Keratinocyte (primary cell): ENCODE measurements around the gene UCKL1. TPM values are rescaled to one million over a fixed set of nuclear protein-coding genes. Genes with fewer than 3 reads are reported as not detected.

Source experiments
- DNase-seq: peaks from one replicate; pipeline ENCODE4 v3.0.0-alpha.2; 2011; ENCODE audit warnings: low read depth, missing footprints, low spot score
- FAIRE-seq: peaks from 2 replicates; lab custom pipeline; 2011; peaks lifted over from hg19 to GRCh38; lab: Jason Lieb, UNC
- H2AFZ ChIP-seq: 2 replicates; pipeline ENCODE4 v1.6.0; 2012; ENCODE audit warnings: low read length, control low read depth, inconsistent platforms; ENCODE audit not compliant: control insufficient read depth
- H3K27ac ChIP-seq: 2 replicates; pipeline ENCODE4 v1.5.1; 2011; ENCODE audit warnings: low read length; ENCODE audit not compliant: control insufficient read depth, insufficient read depth
- H3K27me3 ChIP-seq: 3 replicates; pipeline ENCODE4 v1.6.0; 2011; ENCODE audit warnings: low read length; ENCODE audit not compliant: control insufficient read depth, insufficient read depth; ENCODE audit errors: extremely low read depth
- H3K36me3 ChIP-seq, 2 experiments: 2 replicates in 1 of 2; 3 replicates in 1 of 2; pipeline ENCODE4 v1.5.1; 2011; ENCODE audit warnings: low read length in 2 of 2, mild to moderate bottlenecking in 1 of 2; ENCODE audit not compliant: control insufficient read depth in 2 of 2, insufficient read depth in 2 of 2; ENCODE audit errors: extremely low read depth in 1 of 2
- H3K4me1 ChIP-seq: 3 replicates; pipeline ENCODE4 v1.5.1; 2011; ENCODE audit warnings: low read length; ENCODE audit not compliant: control insufficient read depth, insufficient read depth; ENCODE audit errors: extremely low read depth
- H3K4me2 ChIP-seq: 3 replicates; pipeline ENCODE4 v1.6.0; 2011; ENCODE audit warnings: low read depth, low read length; ENCODE audit not compliant: control insufficient read depth, insufficient read depth; ENCODE audit errors: extremely low read depth
- H3K4me3 ChIP-seq, 3 experiments: fragments of 200-600 bp in 1 of 3; sonication (generic) in 1 of 3; 2 replicates in 2 of 3; 3 replicates in 1 of 3; pipeline ENCODE4 v1.5.1; 2011 to 2016; ENCODE audit warnings: low read length in 3 of 3, mild to moderate bottlenecking in 3 of 3, control low read depth in 2 of 3, inconsistent platforms in 1 of 3, low read depth in 1 of 3, mixed read lengths in 1 of 3, mixed run types in 1 of 3, moderate library complexity in 1 of 3; ENCODE audit not compliant: control insufficient read depth in 2 of 3, insufficient read depth in 2 of 3; ENCODE audit errors: extremely low read depth in 1 of 3
- H3K79me2 ChIP-seq: 2 replicates; pipeline ENCODE4 v1.6.0; 2012; ENCODE audit warnings: low read length; ENCODE audit not compliant: control insufficient read depth, insufficient read depth
- H3K9ac ChIP-seq: 3 replicates; pipeline ENCODE4 v1.6.0; 2011; ENCODE audit warnings: low read length; ENCODE audit not compliant: control insufficient read depth, insufficient read depth; ENCODE audit errors: extremely low read depth
- H3K9me1 ChIP-seq: 3 replicates; pipeline ENCODE4 v1.6.0; 2011; ENCODE audit warnings: low read length; ENCODE audit not compliant: control insufficient read depth, insufficient read depth; ENCODE audit errors: extremely low read depth
- H3K9me3 ChIP-seq: 2 replicates; pipeline ENCODE4 v1.5.1; 2012; ENCODE audit warnings: low read depth, low read length; ENCODE audit not compliant: control insufficient read depth
- H4K20me1 ChIP-seq: 3 replicates; pipeline ENCODE4 v1.6.0; 2011; ENCODE audit warnings: low read length; ENCODE audit not compliant: control insufficient read depth, insufficient read depth; ENCODE audit errors: extremely low read depth
- CTCF ChIP-seq, 3 experiments: IDR thresholded peaks in 1 of 3; conservative IDR thresholded peaks in 1 of 3; optimal IDR thresholded peaks in 1 of 3; 2 replicates in 2 of 3; 3 replicates in 1 of 3; pipeline versions ENCODE3 to v1.5.1; 2011; ENCODE audit warnings: low read length in 3 of 3, mild to moderate bottlenecking in 3 of 3, moderate library complexity in 2 of 3, control low read depth in 1 of 3, inconsistent platforms in 1 of 3; ENCODE audit not compliant: insufficient read depth in 2 of 3; ENCODE audit errors: extremely low read depth in 1 of 3
- EZH2 ChIP-seq: IDR thresholded peaks from one replicate; pipeline ENCODE4 v1.6.1; 2012; ENCODE audit warnings: inconsistent platforms, mild to moderate bottlenecking, low read length, moderate library complexity
- dilution Hi-C: fragments of 300-500 bp; cut with MboI; formaldehyde crosslinking; loops from one replicate; pipeline ENCODE4 v1.7.0; 2020; ENCODE audit warnings: low sequenced_read_pairs; ENCODE audit not compliant: extremely low pct_ligation_motif_present
- polyA plus RNA-seq, 5 experiments: library from polyadenylated mRNA; depleted of rRNA in 3 of 5; stranded (reverse) in 3 of 5; stranded (forward) in 1 of 5; unstranded in 1 of 5; fragments of >200 nt; gene quantifications; 1 replicate in 1 of 5; 2 replicates in 3 of 5; 3 replicates in 1 of 5; pipeline versions ENCODE4 v1.2.1 to v1.2.3, GENCODE V29; 2011 to 2012; ENCODE audit warnings: missing spikeins in 2 of 5, low read depth in 1 of 5, low replicate concordance in 1 of 5

The UCKL1 gene
- polyA plus RNA-seq, 1 donor (not counting 4 experiments of a cell fraction or from before 2014, with no cell fraction given) = 24.1 TPM

GRCh38 chr20:63940071-63940471 lies 16.1 kb downstream of the UCKL1 start:
- DNase-seq = no peak

GRCh38 chr20:63939061-63939935 lies 16.9 kb downstream of the UCKL1 start:
- FAIRE-seq (no peak), DNase-seq (no peak)
- Histone ChIP-seq H3K27ac (no peak overlapping the region), H3K4me1 (peaks cover 13% of the 10 kb centered on the region), H3K4me2 (no peak overlapping the region), H3K9me1 (no peaks in the 10 kb centered on the region), H3K4me3 (no peak overlapping the region), H3K9ac (no peak overlapping the region), H4K20me1 (peaks cover 15% of the 10 kb centered on the region), H3K9me3 (no peaks in the 10 kb centered on the region), H3K79me2 (peaks cover 21% of the 10 kb centered on the region), H3K27me3 (no peaks in the 10 kb centered on the region), H2AFZ (no peak overlapping the region), H3K36me3 (peaks cover 31 to 33% of the 10 kb centered on the region in 2 experiments)
- dilution Hi-C loops = no loop called here
- TF ChIP-seq EZH2 (no peak), CTCF (optimal IDR thresholded peaks at IDR 0.05 in 1 of 3, IDR thresholded peaks at IDR 0.05 in 1 of 3, conservative IDR thresholded peaks at IDR 0.05 in 1 of 3; ENCODE audit: extremely low read depth in 1 of 3, insufficient read depth in 2 of 3, low read length in 3 of 3) (no peak)

More at GRCh38 chr20:63940071-63940471, 16.1 kb downstream of the UCKL1 start:
- dilution Hi-C loops = no loop called here
- Histone ChIP-seq H3K4me3 (no peak overlapping the region), H3K36me3 (peaks cover 31 to 32% of the 10 kb centered on the region in 2 experiments), H3K4me2 (no peak overlapping the region), H2AFZ (no peak overlapping the region), H4K20me1 (peaks cover 8% of the 10 kb centered on the region), H3K9me1 (no peaks in the 10 kb centered on the region), H3K9me3 (no peaks in the 10 kb centered on the region), H3K27me3 (no peaks in the 10 kb centered on the region), H3K9ac (no peak overlapping the region), H3K4me1 (peaks cover 13% of the 10 kb centered on the region), H3K79me2 (peaks cover 16% of the 10 kb centered on the region), H3K27ac (no peak overlapping the region)
- no peak for TF ChIP-seq EZH2
- no peak for TF ChIP-seq CTCF (optimal IDR thresholded peaks at IDR 0.05 in 1 of 3, IDR thresholded peaks at IDR 0.05 in 1 of 3, conservative IDR thresholded peaks at IDR 0.05 in 1 of 3; ENCODE audit: extremely low read depth in 1 of 3, insufficient read depth in 2 of 3, low read length in 3 of 3)
- FAIRE-seq = no peak
